Dendritic cell treated with granulocyte-macrophage colony-stimulating factor and Interleukin-4, amounts not matched to agents 40 ng/mL and 50 ng/mL, for 4 days (primary cell): ENCODE measurements around the gene USP43.

Experiments used
- H3K27ac Mint-ChIP-seq: one replicate; pipeline ENCODE4 v1.8.0; 2022; ENCODE audit warnings: mild to moderate bottlenecking, mixed read lengths
- H3K27me3 Mint-ChIP-seq: one replicate; pipeline ENCODE4 v1.8.0; 2022; ENCODE audit warnings: mild to moderate bottlenecking, mixed read lengths
- H3K36me3 Mint-ChIP-seq: one replicate; pipeline ENCODE4 v1.8.0; 2022; ENCODE audit warnings: low read depth, mixed read lengths
- H3K4me1 Mint-ChIP-seq: one replicate; pipeline ENCODE4 v1.8.0; 2022; ENCODE audit warnings: low read depth, mixed read lengths
- H3K4me3 Mint-ChIP-seq: one replicate; pipeline ENCODE4 v1.8.0; 2022; ENCODE audit warnings: mild to moderate bottlenecking, moderate library complexity, mixed read lengths
- H3K9me3 Mint-ChIP-seq: one replicate; pipeline ENCODE4 v1.8.0; 2022; ENCODE audit warnings: mixed read lengths
- intact Hi-C: fragments of 100-400 bp; cut with micrococcal nuclease; formaldehyde crosslinking; loops from one replicate; pipeline ENCODE4 v1.15.0; 2022

The USP43 gene

DNA sequence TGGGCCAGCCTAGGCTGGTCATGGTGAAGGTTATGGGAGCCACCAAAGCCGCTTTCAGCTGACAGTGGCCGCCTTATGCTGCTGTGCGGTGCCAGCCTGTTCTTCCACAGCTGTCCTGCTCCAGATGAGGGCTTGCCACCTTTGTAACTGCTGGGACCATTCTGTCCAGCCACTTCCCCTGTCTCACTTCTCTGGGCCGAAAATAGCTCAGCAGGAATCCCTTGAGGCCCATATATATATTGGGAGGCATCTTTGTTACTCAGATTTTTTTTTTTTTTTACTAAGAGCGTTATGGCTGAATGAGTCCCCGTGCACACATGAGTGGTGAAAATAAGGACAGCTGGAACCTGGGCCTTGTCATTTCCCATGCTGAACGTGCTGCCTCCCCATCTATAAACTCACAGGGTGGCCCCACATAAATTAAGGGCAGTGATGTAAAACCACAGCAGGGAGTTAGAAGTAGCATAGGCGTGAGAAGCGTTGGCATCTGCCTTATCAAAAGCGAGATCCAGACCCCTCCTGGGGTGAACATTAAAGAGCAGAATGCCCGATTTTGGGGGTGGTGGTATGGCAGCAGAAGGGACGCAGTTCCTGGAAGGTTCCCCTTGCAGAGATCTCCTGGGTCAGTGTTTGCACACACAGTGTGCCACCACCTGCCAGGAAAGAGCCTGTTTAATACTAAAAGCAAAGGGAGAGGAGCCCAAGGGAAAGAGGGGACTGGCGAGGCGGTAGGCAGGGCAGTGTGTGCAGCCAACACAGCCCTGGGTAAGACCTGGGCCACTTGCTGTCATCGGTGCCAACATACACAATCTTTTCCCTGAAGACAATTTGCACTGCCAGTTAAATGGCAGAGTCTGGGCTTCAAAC is 57.8 kb downstream of the USP43 start:
- H3K36me3 Mint-ChIP-seq = no peaks in the 10 kb centered on the region

GRCh38 chr17:9703781-9704082 is 58.4 kb downstream of the USP43 start:
- H3K4me1 Mint-ChIP-seq = no peaks in the 10 kb centered on the region
- no peak overlapping the region for H3K27ac Mint-ChIP-seq
- no peak overlapping the region for H3K4me3 Mint-ChIP-seq
- H3K36me3 Mint-ChIP-seq = no peaks in the 10 kb centered on the region
- H3K9me3 Mint-ChIP-seq = no peaks in the 10 kb centered on the region
- H3K27me3 Mint-ChIP-seq = no peaks in the 10 kb centered on the region
- intact Hi-C loops = no loop called here

More for the DNA sequence above, 57.8 kb downstream of the USP43 start:
- no peaks in the 10 kb centered on the region for H3K9me3 Mint-ChIP-seq
- H3K27me3 Mint-ChIP-seq = no peaks in the 10 kb centered on the region
- H3K4me1 Mint-ChIP-seq = no peaks in the 10 kb centered on the region
- H3K27ac Mint-ChIP-seq = no peak overlapping the region
- intact Hi-C loops = no loop called here
- no peak overlapping the region for H3K4me3 Mint-ChIP-seq

GRCh38 chr17:9705745-9706144 is 60.4 kb downstream of the USP43 start:
- no peaks in the 10 kb centered on the region for H3K36me3 Mint-ChIP-seq
- no peaks in the 10 kb centered on the region for H3K4me1 Mint-ChIP-seq
- intact Hi-C loops = no loop called here
- no peaks in the 10 kb centered on the region for H3K9me3 Mint-ChIP-seq
- H3K27me3 Mint-ChIP-seq = no peaks in the 10 kb centered on the region
- H3K27ac Mint-ChIP-seq = no peak overlapping the region
- no peak overlapping the region for H3K4me3 Mint-ChIP-seq

- H3K27me3 Mint-ChIP-seq = no peaks in the 10 kb centered on the region
- no peak overlapping the region for H3K4me3 Mint-ChIP-seq
- H3K36me3 Mint-ChIP-seq = no peaks in the 10 kb centered on the region
- no peaks in the 10 kb centered on the region for H3K9me3 Mint-ChIP-seq
- no peak overlapping the region for H3K27ac Mint-ChIP-seq
- intact Hi-C loops = no loop called here
- no peaks in the 10 kb centered on the region for H3K4me1 Mint-ChIP-seq
These were observed 62.6 kb downstream of the USP43 start for GRCh38 chr17:9707948-9708347.

GRCh38 chr17:9714801-9715200 is 69.5 kb downstream of the USP43 start:
- Mint-ChIP-seq H3K27ac (no peak overlapping the region), H3K9me3 (no peaks in the 10 kb centered on the region), H3K27me3 (no peaks in the 10 kb centered on the region), H3K4me1 (no peaks in the 10 kb centered on the region), H3K36me3 (no peaks in the 10 kb centered on the region), H3K4me3 (no peak overlapping the region)
- intact Hi-C loops = no loop called here

DNA sequence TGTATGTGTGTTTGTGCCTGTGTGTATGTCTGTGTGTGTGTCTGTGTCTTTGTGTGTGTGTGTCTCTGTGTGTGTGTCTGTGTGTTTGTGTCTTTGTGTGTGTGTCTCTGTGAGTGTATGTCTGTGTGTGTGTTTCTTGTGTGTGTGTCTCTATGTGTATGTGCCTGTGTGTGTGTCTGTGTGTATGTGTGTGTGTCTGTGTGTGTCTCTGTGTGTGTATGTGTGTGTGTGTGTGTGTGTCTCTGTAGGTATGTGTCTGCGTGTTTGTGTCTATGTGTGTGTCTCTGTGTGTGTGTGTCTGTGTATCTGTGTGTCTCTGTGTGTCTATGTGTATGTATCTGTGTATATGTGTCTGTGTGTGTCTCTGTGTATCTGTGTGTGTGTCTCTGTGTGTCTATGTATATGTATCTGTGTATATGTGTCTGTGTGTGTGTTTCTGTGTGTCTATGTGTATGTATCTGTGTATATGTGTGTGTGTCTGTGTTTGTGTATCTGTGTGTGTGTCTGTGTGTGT is 70.2 kb downstream of the USP43 start:
- intact Hi-C loops = no loop called here
- no peaks in the 10 kb centered on the region for H3K36me3 Mint-ChIP-seq
- H3K4me3 Mint-ChIP-seq = no peak overlapping the region
- no peaks in the 10 kb centered on the region for H3K27me3 Mint-ChIP-seq
- H3K27ac Mint-ChIP-seq = no peak overlapping the region
- H3K4me1 Mint-ChIP-seq = no peaks in the 10 kb centered on the region
- no peaks in the 10 kb centered on the region for H3K9me3 Mint-ChIP-seq

DNA sequence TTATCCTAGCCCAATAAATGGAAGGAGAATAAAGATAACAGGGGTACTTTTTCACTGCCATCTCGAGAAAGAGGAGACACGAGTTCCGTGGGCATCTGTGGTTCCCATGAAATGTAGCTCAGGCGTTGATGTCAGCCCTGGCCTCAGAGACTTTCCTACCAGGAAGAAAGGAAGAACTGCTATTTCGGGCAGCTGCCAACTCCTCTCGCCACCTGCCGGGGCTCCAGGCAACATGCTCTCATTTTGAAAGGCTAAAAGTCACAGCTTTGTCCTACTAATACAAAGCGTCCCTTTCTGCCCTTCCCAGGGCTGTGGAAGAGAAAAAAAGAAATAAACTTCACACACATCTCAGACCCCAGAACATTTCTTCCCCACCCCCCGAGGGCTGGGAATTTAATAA is 80.3 kb downstream of the USP43 start:
- no peak overlapping the region for H3K4me3 Mint-ChIP-seq
- intact Hi-C loops = loop anchor here (5.0 kb wide), 1 partner anchor 148 kb away; the partner anchor contains the start of genes CFAP52 and STX8
- H3K27me3 Mint-ChIP-seq = no peaks in the 10 kb centered on the region
- H3K27ac Mint-ChIP-seq = no peak overlapping the region
- no peaks in the 10 kb centered on the region for H3K9me3 Mint-ChIP-seq
- H3K36me3 Mint-ChIP-seq = no peaks in the 10 kb centered on the region
- H3K4me1 Mint-ChIP-seq = peaks cover 24% of the 10 kb centered on the region

GRCh38 chr17:9726291-9726690 is 81.0 kb downstream of the USP43 start:
- Mint-ChIP-seq H3K9me3 (no peaks in the 10 kb centered on the region), H3K36me3 (no peaks in the 10 kb centered on the region), H3K27me3 (no peaks in the 10 kb centered on the region), H3K27ac (no peak overlapping the region), H3K4me1 (peaks cover 24% of the 10 kb centered on the region), H3K4me3 (no peak overlapping the region)
- intact Hi-C loops = loop anchor here (5.0 kb wide), 1 partner anchor 149 kb away; the partner anchor contains the start of genes CFAP52 and STX8

- intact Hi-C loops = loop anchor here (5.0 kb wide), 1 partner anchor 151 kb away; the partner anchor contains the start of genes CFAP52 and STX8
- Mint-ChIP-seq H3K27me3 (no peaks in the 10 kb centered on the region), H3K36me3 (no peaks in the 10 kb centered on the region), H3K27ac (no peak overlapping the region), H3K4me3 (no peak overlapping the region), H3K9me3 (no peaks in the 10 kb centered on the region), H3K4me1 (peaks cover 14% of the 10 kb centered on the region)
These were observed 82.7 kb downstream of the USP43 start for GRCh38 chr17:9728005-9728404.

- Mint-ChIP-seq H3K9me3 (no peaks in the 10 kb centered on the region), H3K4me3 (no peak overlapping the region), H3K4me1 (peaks cover 14% of the 10 kb centered on the region), H3K27me3 (no peaks in the 10 kb centered on the region), H3K36me3 (no peaks in the 10 kb centered on the region), H3K27ac (no peak overlapping the region)
- intact Hi-C loops = loop anchor here (5.0 kb wide), 1 partner anchor 151 kb away; the partner anchor contains the start of genes CFAP52 and STX8
These were observed 83.2 kb downstream of the USP43 start for GRCh38 chr17:9728564-9728963.

DNA sequence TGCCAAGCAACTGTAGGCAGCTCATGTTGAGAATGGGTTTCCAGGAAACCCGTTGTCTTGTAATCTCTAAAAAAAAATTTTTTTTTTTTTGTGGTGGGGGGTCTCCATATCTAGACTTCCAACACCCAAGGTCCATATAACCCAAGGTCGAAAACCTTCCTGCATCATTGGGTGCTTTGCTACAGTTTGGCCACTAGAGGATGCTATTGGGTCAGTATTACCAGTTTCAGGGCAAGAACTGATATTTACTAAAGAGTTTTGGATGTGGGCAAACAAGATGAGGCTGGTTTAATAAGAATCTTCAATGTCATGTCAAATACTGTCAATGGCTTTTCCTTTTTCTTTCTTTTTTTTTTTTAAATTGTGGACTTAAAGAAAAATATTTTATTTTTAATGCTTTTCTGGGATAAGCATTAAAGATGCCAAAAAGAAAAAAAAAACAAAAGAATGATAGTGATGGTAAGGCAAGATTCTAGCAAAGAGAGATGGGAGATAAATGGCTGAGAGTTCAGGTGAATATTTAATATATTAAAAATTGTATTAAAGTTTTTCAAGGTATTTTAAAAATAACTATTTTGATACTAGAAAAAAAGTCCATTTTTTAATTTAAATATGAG is 83.8 kb downstream of the USP43 start:
- intact Hi-C loops = loop anchor here (1.0 to 5.0 kb wide), 2 partner anchors 39 to 152 kb away; partner anchors contain the start of genes CFAP52 and STX8
- Mint-ChIP-seq H3K4me3 (no peak overlapping the region), H3K36me3 (no peaks in the 10 kb centered on the region), H3K27me3 (no peaks in the 10 kb centered on the region), H3K9me3 (no peaks in the 10 kb centered on the region), H3K27ac (no peak overlapping the region), H3K4me1 (peaks cover 14% of the 10 kb centered on the region)

GRCh38 chr17:9729735-9730420 is 84.6 kb downstream of the USP43 start:
- Mint-ChIP-seq H3K27ac (no peak overlapping the region), H3K9me3 (no peaks in the 10 kb centered on the region), H3K36me3 (no peaks in the 10 kb centered on the region), H3K4me1 (peaks cover 14% of the 10 kb centered on the region), H3K27me3 (no peaks in the 10 kb centered on the region), H3K4me3 (no peak overlapping the region)
- intact Hi-C loops = loop anchor here (1.0 to 5.0 kb wide), 2 partner anchors 38 to 153 kb away; partner anchors contain the start of genes CFAP52 and STX8

- Mint-ChIP-seq H3K27ac (no peak overlapping the region), H3K27me3 (peaks cover 18% of the 10 kb centered on the region), H3K36me3 (no peaks in the 10 kb centered on the region), H3K9me3 (no peaks in the 10 kb centered on the region), H3K4me3 (no peak overlapping the region), H3K4me1 (no peaks in the 10 kb centered on the region)
- intact Hi-C loops = no loop called here
These were observed 105.2 kb downstream of the USP43 start for GRCh38 chr17:9750524-9750923.

DNA sequence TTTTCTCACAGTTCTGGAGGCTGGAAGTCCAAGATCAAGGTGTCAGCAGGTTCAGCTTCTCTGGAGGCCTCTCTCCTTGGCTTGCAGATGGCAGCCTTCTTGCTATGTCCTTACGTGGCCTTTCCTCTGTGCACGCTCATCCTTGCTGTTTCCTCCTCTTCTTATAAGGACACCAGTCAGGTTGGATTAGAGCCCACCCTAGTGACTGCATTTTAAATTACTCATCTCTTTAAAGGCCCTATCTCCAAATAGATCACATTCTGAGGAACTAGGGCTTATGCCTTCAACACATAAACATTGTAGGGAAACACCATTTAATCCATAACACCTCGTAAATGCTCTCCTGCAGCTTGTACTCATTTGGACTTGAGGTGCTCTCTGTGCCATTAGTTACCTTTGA is 109.8 kb downstream of the USP43 start:
- Mint-ChIP-seq H3K27ac (no peak overlapping the region), H3K4me3 (no peak overlapping the region), H3K9me3 (no peaks in the 10 kb centered on the region), H3K27me3 (peaks cover 9% of the 10 kb centered on the region), H3K4me1 (no peaks in the 10 kb centered on the region), H3K36me3 (no peaks in the 10 kb centered on the region)
- intact Hi-C loops = no loop called here
